ENCODE data around the gene TUBB1.

TUBB1 gene

GRCh38 chr20:59075934-59076508 lies 56.8 kb downstream of the TUBB1 start:
- no peaks in the 10 kb centered on the region for H3K79me2 ChIP-seq (ENCODE audit: insufficient read depth, low read length)
- H4K20me1 ChIP-seq (ENCODE audit: low read depth, low read length): no peaks in the 10 kb centered on the region
- no peaks in the 10 kb centered on the region for H3K36me3 ChIP-seq (ENCODE audit: low read length)
- no peak overlapping the region for H3K9ac ChIP-seq (ENCODE audit: low read length)
- no peak overlapping the region for H3K4me3 ChIP-seq (ENCODE audit: insufficient read depth, low read length, poor library complexity, severe bottlenecking)
- no peak for TF ChIP-seq EZH2phosphoT487 (conservative IDR thresholded peaks at IDR 0.05; ENCODE audit: low read length)
- TF ChIP-seq CTCF (IDR thresholded peaks at IDR 0.05; ENCODE audit: insufficient read depth, low read length, poor library complexity, severe bottlenecking): no peak
- H3K9me3 ChIP-seq (ENCODE audit: insufficient read depth, low read length): no peaks in the 10 kb centered on the region
- no peaks in the 10 kb centered on the region for H3F3A ChIP-seq (ENCODE audit: insufficient read depth)
- no peak overlapping the region for H3K4me2 ChIP-seq (ENCODE audit: low read depth, low read length, poor library complexity, severe bottlenecking)
- H2AFZ ChIP-seq (ENCODE audit: low read depth, low read length, severe bottlenecking): no peak overlapping the region
- no peaks in the 10 kb centered on the region for H3K27me3 ChIP-seq (ENCODE audit: low read length)
- no peaks in the 10 kb centered on the region for H3K9me2 ChIP-seq (replicated peaks; ENCODE audit: insufficient read depth, low read length)
- no peak overlapping the region for H3K27ac ChIP-seq (ENCODE audit: low read depth, low read length)

Measured in SU-DHL-6 (cell line).